ENCODE data around the gene RAB11FIP2. TPM values are rescaled to one million over a fixed set of nuclear protein-coding genes. Genes with fewer than 3 reads are reported as not detected.

The RAB11FIP2 gene
- total RNA-seq, 1 experiment from 2014 or later, result 4.4 TPM

DNA sequence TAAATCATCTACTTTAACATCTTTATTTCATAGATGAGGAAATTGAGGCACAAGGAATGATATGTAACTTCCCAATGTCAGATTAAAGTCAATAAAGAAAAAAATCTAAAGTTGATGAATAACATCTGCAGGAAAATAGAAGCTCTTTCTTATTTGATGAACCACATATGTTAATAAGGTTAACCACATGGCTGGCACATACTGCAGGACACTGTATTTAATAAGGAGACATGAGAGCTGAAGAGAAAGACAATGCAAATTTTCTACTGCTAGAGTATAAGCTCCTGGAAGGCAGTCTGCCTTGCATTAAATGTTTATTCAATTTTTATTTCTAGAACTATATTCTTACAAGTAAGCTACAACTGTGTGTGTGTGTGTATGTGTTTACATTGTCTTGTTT lies 4.4 kb downstream of the RAB11FIP2 start:
- Histone ChIP-seq H4K20me1 (ENCODE audit: low read length) (no peaks in the 10 kb centered on the region), H3K36me3 (ENCODE audit: low read depth, low read length) (no peaks in the 10 kb centered on the region), H3K27me3 (ENCODE audit: low read length) (no peaks in the 10 kb centered on the region), H3K9me2 (replicated peaks; ENCODE audit: low read length) (no peaks in the 10 kb centered on the region), H3K4me3 (ENCODE audit: low read length) (no peak overlapping the region), H3K4me1 (ENCODE audit: insufficient read depth, low read length) (peaks cover 40% of the 10 kb centered on the region), H3K4me2 (ENCODE audit: low read length) (0 out of 2 replicates have a peak overlapping the region, but pooled peaks have one; percentile 44), H3K9ac (ENCODE audit: low read length) (no peak overlapping the region), H3K9me3 (ENCODE audit: low read length) (no peaks in the 10 kb centered on the region), H3K79me2 (ENCODE audit: low read length) (peaks cover 42% of the 10 kb centered on the region), H2AFZ (ENCODE audit: low read length) (no peak overlapping the region), H3K27ac (ENCODE audit: low read length) (no peak overlapping the region), H3F3A (ENCODE audit: low read length, unreplicated experiment) (no peaks in the 10 kb centered on the region)
- POLR2A ChIA-PET (ENCODE audit: unreplicated experiment), result no interaction called here
- TF ChIP-seq, protein P1, sequence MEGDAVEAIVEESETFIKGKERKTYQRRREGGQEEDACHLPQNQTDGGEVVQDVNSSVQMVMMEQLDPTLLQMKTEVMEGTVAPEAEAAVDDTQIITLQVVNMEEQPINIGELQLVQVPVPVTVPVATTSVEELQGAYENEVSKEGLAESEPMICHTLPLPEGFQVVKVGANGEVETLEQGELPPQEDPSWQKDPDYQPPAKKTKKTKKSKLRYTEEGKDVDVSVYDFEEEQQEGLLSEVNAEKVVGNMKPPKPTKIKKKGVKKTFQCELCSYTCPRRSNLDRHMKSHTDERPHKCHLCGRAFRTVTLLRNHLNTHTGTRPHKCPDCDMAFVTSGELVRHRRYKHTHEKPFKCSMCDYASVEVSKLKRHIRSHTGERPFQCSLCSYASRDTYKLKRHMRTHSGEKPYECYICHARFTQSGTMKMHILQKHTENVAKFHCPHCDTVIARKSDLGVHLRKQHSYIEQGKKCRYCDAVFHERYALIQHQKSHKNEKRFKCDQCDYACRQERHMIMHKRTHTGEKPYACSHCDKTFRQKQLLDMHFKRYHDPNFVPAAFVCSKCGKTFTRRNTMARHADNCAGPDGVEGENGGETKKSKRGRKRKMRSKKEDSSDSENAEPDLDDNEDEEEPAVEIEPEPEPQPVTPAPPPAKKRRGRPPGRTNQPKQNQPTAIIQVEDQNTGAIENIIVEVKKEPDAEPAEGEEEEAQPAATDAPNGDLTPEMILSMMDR (conservative IDR thresholded peaks at IDR 0.05; ENCODE audit: low read depth, low read length), result no peak
- no peak for TF ChIP-seq EZH2 (IDR thresholded peaks at IDR 0.05; ENCODE audit: low read length, unreplicated experiment)
- TF ChIP-seq EZH2phosphoT487 (IDR thresholded peaks at IDR 0.05; ENCODE audit: borderline replicate concordance, low read length), result no peak
- DNase-seq (no peak), ATAC-seq (no peak)
- no TSS peak for BruUV-seq (replicated peaks)
- CTCF ChIA-PET, result no interaction called here
- intact Hi-C loops (cut with micrococcal nuclease), result loop anchor here (5.0 kb wide), 1 partner anchor 95 kb away; no protein-coding TSS in a partner anchor

DNA sequence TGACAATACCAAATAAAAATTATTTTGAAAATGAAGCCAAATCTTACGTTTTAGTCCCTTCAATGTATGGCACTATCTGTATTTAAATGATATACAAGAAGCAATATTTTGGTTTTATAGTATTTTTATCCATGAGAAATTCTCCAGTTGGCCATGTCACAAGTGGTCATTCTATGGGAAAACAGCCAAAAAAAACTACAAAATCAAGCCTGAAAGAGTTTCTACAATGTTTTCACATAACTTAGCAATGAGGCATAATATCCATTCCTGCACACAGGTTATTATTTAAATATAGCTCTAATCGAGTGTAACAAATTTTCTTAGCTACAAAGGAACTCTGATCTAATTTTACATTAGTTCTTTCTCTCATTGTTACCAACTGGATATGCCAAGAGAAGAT lies 5.4 kb downstream of the RAB11FIP2 start:
- DNase-seq (peak; percentile 62), ATAC-seq (no peak)
- POLR2A ChIA-PET (ENCODE audit: unreplicated experiment), result no interaction called here
- no TSS peak for BruUV-seq (replicated peaks)
- no peaks in the 10 kb centered on the region for H3K36me3 ChIP-seq (ENCODE audit: low read depth, low read length)
- H3K4me3 ChIP-seq (ENCODE audit: low read length), result no peak overlapping the region
- no peak overlapping the region for H2AFZ ChIP-seq (ENCODE audit: low read length)
- no peaks in the 10 kb centered on the region for H3F3A ChIP-seq (ENCODE audit: low read length, unreplicated experiment)
- CTCF ChIA-PET, result no interaction called here
- intact Hi-C loops (cut with micrococcal nuclease), result loop anchor here (5.0 kb wide), 1 partner anchor 94 kb away; no protein-coding TSS in a partner anchor
- H3K9me2 ChIP-seq (replicated peaks; ENCODE audit: low read length), result no peaks in the 10 kb centered on the region
- no peaks in the 10 kb centered on the region for H3K9me3 ChIP-seq (ENCODE audit: low read length)
- TF ChIP-seq EZH2phosphoT487 (IDR thresholded peaks at IDR 0.05; ENCODE audit: borderline replicate concordance, low read length) (no peak), EZH2 (IDR thresholded peaks at IDR 0.05; ENCODE audit: low read length, unreplicated experiment) (no peak)
- TF ChIP-seq, protein P1 (conservative IDR thresholded peaks at IDR 0.05; ENCODE audit: low read depth, low read length), result no peak
- peaks cover 42% of the 10 kb centered on the region for H3K79me2 ChIP-seq (ENCODE audit: low read length)
- H3K9ac ChIP-seq (ENCODE audit: low read length), result no peak overlapping the region
- peak overlapping the region; percentile 44 for H3K4me2 ChIP-seq (ENCODE audit: low read length)
- H3K27me3 ChIP-seq (ENCODE audit: low read length), result no peaks in the 10 kb centered on the region
- no peaks in the 10 kb centered on the region for H4K20me1 ChIP-seq (ENCODE audit: low read length)
- H3K4me1 ChIP-seq (ENCODE audit: insufficient read depth, low read length), result peaks cover 40% of the 10 kb centered on the region
- no peak overlapping the region for H3K27ac ChIP-seq (ENCODE audit: low read length)

DNA sequence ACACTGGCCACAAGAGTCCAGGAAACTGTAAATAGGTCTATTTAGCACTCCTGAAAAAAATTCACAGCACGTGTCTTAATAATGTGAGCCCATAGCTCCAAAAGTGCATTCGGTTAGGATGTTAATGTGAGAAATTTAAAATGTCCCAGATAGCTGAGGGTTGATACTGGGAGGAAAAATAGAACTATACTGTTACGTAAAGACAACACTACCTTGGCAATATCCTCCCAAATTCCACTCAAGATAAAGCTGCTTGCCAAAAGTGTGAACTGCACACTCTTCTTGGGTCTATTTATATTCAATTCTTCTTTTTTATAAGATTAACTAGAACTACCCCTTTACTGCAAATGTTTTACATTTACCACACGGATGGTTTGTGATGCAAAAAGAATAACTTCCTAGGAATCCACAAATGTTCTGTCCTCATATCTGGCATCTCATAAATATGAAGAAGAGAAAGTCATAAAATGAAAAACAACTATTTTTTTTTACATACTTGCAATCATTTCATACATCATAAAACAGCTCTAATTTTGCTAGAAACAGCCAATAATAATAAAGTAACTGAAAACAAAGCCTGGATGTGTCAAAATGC lies 10.4 kb downstream of the RAB11FIP2 start:
- intact Hi-C loops (cut with micrococcal nuclease), result no loop called here
- POLR2A ChIA-PET (ENCODE audit: unreplicated experiment), result no interaction called here
- BruUV-seq (replicated peaks), result no TSS peak

More for the DNA sequence above, 10.4 kb downstream of the RAB11FIP2 start:
- no peak for DNase-seq
- peaks cover 9% of the 10 kb centered on the region for H3K4me1 ChIP-seq (ENCODE audit: insufficient read depth, low read length)
- no peaks in the 10 kb centered on the region for H3K79me2 ChIP-seq (ENCODE audit: low read length)
- H3K36me3 ChIP-seq (ENCODE audit: low read depth, low read length), result no peaks in the 10 kb centered on the region
- H2AFZ ChIP-seq (ENCODE audit: low read length), result no peak overlapping the region
- ATAC-seq, result no peak
- H4K20me1 ChIP-seq (ENCODE audit: low read length), result no peaks in the 10 kb centered on the region
- CTCF ChIA-PET, result no interaction called here
- H3K9me2 ChIP-seq (replicated peaks; ENCODE audit: low read length), result no peaks in the 10 kb centered on the region
- no peaks in the 10 kb centered on the region for H3K27me3 ChIP-seq (ENCODE audit: low read length)
- no peak overlapping the region for H3K27ac ChIP-seq (ENCODE audit: low read length)
- H3K4me2 ChIP-seq (ENCODE audit: low read length), result no peak overlapping the region
- H3F3A ChIP-seq (ENCODE audit: low read length, unreplicated experiment), result no peaks in the 10 kb centered on the region
- H3K4me3 ChIP-seq (ENCODE audit: low read length), result no peak overlapping the region
- TF ChIP-seq, protein P1 (conservative IDR thresholded peaks at IDR 0.05; ENCODE audit: low read depth, low read length), result no peak
- no peak for TF ChIP-seq EZH2 (IDR thresholded peaks at IDR 0.05; ENCODE audit: low read length, unreplicated experiment)
- TF ChIP-seq EZH2phosphoT487 (IDR thresholded peaks at IDR 0.05; ENCODE audit: borderline replicate concordance, low read length), result no peak
- H3K9ac ChIP-seq (ENCODE audit: low read length), result no peak overlapping the region
- no peaks in the 10 kb centered on the region for H3K9me3 ChIP-seq (ENCODE audit: low read length)
